Measurements from ENCODE around the gene MAGI3. TPM values are rescaled to one million over a fixed set of nuclear protein-coding genes. Genes with fewer than 3 reads are reported as not detected.

Gene MAGI3
- total RNA-seq, 1 experiment from 2014 or later: 8.7 TPM

- DNase-seq (ENCODE audit: low spot score): no peak
Measured at GRCh38 chr1:113657556-113658063, 267.3 kb downstream of the MAGI3 start.

- DNase-seq (ENCODE audit: low spot score): peak; percentile 17
Measured at GRCh38 chr1:113659035-113659434, 268.7 kb downstream of the MAGI3 start.

- DNase-seq (ENCODE audit: low spot score): no peak
Measured at GRCh38 chr1:113659556-113659955, 269.2 kb downstream of the MAGI3 start.

GRCh38 chr1:113660088-113660487 lies 269.8 kb downstream of the MAGI3 start:
- DNase-seq (ENCODE audit: low spot score): no peak

- no peak for DNase-seq (ENCODE audit: low spot score)
Measured at GRCh38 chr1:113662101-113662500, 271.8 kb downstream of the MAGI3 start.

GRCh38 chr1:113663165-113663951 lies 273.0 kb downstream of the MAGI3 start:
- no peak for DNase-seq (ENCODE audit: low spot score)

- DNase-seq (ENCODE audit: low spot score): no peak
Measured at GRCh38 chr1:113665071-113665470, 274.8 kb downstream of the MAGI3 start.

- no peak for DNase-seq (ENCODE audit: low spot score)
Measured at GRCh38 chr1:113666126-113666525, 275.8 kb downstream of the MAGI3 start.

- DNase-seq (ENCODE audit: low spot score): no peak
Measured at GRCh38 chr1:113669988-113670387, 279.7 kb downstream of the MAGI3 start.

- DNase-seq (ENCODE audit: low spot score): no peak
Measured at GRCh38 chr1:113670650-113671049, 280.3 kb downstream of the MAGI3 start.

GRCh38 chr1:113672491-113672890 lies 282.2 kb downstream of the MAGI3 start:
- no peak for DNase-seq (ENCODE audit: low spot score)

- no peak for DNase-seq (ENCODE audit: low spot score)
Measured at GRCh38 chr1:113674591-113674990, 284.3 kb downstream of the MAGI3 start.

- DNase-seq (ENCODE audit: low spot score): peak; percentile 10
Measured at GRCh38 chr1:113675302-113675701, 285.0 kb downstream of the MAGI3 start.

GRCh38 chr1:113676524-113676923 lies 286.2 kb downstream of the MAGI3 start:
- DNase-seq (ENCODE audit: low spot score): no peak

GRCh38 chr1:113677250-113678158 lies 287.2 kb downstream of the MAGI3 start:
- DNase-seq (ENCODE audit: low spot score): peak; percentile 32

- no peak for DNase-seq (ENCODE audit: low spot score)
Measured at GRCh38 chr1:113678159-113678469, 287.8 kb downstream of the MAGI3 start.

- no peak for DNase-seq (ENCODE audit: low spot score)
Measured at GRCh38 chr1:113681596-113682337, 291.5 kb downstream of the MAGI3 start.

GRCh38 chr1:113683384-113684152 lies 293.3 kb downstream of the MAGI3 start:
- no peak for DNase-seq (ENCODE audit: low spot score)

- no peak for DNase-seq (ENCODE audit: low spot score)
Measured at GRCh38 chr1:113684153-113684541, 293.8 kb downstream of the MAGI3 start.

GRCh38 chr1:113686891-113687618 lies 296.7 kb downstream of the MAGI3 start:
- no peak for DNase-seq (ENCODE audit: low spot score)

GRCh38 chr1:113691184-113691583 lies 300.9 kb downstream of the MAGI3 start:
- DNase-seq (ENCODE audit: low spot score): no peak

Data from A172 (cell line).